GM21529 (cell line): ENCODE data around the gene PTMS.

ENCODE experiments used
- ATAC-seq: cut with Tn5 transposase; IDR thresholded peaks from one replicate; pipeline ENCODE4 v1.9.1; 2021; ENCODE audit not compliant: unreplicated experiment

Gene PTMS

DNA sequence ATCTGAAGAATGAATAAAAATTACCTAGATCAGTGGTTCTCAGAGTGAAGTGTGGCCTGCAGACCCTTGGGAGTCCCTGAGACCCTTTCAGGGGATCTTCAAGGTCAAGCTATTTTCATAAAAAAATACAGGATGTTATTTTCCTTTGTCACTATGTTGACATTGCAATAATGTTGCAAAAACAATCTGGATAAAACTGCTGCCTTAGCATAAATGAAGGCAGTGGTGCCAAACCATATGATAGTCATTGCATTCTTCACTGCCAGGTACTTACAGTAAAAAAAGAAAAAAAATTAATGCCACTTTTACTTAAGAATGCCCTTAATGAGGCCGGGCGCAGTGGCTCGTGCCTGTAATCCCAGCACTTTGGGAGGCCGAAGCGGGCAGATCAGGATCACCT, 21.1 kb downstream of the PTMS start:
- no peak for ATAC-seq

DNA sequence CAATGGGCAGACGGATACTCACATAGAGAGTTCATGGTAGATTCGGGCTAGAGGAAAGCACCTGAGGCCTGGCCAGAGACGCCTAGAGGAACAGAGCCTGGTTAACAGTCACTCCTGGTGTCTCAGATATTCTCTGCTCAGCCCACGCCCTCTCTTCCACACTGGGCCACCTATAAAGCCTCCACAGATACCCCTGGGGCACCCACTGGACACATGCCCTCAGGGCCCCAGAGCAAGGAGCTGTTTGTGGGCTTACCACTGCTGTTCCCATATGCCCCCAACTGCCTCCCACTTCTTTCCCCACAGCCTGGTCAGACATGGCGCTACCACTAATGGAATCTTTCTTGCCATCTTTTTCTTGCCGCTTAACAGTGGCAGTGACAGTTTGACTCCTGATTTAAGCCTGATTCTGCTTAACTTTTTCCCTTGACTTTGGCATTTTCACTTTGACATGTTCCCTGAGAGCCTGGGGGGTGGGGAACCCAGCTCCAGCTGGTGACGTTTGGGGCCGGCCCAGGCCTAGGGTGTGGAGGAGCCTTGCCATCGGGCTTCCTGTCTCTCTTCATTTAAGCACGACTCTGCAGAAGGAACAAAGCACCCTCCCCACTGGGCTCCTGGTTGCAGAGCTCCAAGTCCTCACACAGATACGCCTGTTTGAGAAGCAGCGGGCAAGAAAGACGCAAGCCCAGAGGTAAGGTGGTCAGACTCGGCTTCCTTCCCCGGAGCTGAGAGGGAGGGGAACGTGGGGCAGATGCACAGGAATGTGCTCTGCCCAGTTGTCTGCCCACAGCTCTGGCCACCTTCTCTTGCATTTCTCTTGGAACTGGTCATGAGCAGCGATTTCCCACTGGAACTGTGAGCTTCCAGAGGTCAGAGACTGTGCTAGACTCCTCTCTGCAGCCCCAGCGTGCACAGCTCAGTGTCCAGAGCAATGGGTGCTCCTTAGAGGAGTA, 23.1 kb downstream of the PTMS start, which contains the start of gene CD4:
Gene CD4 (plus strand): TSS at position 557 of the 953 bp plus-strand sequence. CDS start 10,611 bp downstream, outside the sequence.
- no peak for ATAC-seq

DNA sequence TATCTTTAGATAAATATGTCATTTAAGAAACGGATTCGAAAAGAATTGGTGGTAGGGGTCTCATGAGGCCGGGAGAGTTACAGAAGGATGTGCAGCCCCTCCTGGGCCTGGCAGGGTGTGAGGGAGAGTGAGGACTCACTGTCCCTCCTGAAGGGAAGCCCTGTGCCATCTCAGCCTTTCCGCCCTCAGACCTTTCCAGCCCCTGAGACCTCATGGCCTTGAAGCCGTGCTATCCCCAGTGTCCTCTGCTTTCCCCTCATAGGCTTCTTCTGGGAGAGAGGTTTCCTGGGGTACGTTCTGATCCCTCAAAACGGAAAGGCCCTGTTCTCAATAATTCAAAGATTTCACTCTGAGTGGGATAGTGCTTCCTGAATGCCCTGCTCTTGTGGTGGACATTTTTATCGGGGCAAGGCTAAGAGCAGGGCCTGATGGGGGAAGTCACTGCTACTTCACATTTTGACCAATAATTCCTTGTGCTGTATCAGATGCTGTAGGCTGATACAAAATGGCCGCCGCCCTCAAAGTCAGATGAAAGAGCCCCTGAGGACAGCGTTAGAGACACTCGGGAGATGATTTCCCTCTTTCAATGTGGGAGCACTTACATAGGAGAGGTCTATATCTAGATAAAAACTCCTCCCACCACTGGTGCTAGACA, 24.5 kb downstream of the PTMS start:
- no peak for ATAC-seq

DNA sequence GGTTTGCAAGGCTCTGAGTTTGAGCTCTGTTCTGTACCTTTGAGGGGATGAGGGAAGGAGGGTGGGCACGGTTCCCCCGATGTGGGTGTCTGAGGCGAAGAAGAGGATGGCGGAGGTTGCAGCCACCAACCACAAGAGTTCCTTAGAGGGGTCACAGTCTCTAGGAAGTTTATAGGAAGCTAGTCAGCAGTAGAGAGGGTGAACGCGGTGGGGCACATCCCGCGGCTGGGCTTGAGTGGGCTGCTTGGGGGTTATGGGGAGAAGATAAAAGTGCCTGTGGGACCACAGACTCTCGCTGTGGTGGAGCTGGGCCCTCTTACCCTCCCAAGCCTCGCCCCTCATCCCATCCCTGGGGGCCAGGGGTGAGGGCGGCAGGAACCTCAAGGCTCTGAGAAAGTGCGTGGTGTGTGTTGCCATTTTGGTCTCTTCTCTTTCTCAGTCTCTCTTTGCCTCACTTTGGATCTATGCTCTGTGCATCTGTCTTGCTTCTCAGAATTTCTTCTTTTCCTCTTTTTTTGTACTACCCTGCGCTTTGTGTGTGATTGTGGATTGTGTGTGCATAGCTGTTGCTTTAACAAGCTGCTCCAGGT, 25.9 kb downstream of the PTMS start:
- ATAC-seq = no peak

DNA sequence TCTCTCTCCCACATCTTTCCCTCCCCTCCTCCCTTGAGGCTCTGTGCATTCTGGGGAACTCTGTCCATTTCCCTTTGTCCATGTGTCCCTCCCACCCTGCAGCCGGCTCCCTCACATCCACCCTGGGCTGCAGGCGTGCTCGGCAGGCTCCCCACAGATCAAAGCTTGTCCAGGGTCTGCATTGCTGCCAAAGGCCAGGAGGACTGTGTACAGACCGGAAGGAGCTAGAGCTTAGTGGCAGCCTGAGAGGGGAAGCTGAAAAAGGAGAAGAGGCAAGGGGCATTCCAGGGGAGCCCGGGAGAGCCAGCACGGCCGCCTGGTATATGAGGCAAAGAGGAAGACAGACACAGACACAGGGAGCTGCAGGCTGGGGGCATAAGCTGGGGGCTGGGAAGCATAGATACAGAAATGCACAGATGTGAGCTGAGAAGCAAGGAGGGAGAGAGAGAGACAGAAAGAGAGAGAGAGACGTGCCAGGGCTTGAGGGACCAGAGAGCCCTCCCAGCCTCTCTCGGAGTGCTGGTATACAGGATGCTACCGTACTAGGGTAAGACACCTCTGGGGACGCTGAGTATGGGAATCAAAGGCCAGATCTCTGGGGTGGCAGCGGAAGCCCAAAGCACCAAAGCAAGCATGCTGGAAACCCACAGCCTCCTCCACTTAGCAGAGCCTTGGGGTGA, 26.5 kb downstream of the PTMS start:
- no peak for ATAC-seq

DNA sequence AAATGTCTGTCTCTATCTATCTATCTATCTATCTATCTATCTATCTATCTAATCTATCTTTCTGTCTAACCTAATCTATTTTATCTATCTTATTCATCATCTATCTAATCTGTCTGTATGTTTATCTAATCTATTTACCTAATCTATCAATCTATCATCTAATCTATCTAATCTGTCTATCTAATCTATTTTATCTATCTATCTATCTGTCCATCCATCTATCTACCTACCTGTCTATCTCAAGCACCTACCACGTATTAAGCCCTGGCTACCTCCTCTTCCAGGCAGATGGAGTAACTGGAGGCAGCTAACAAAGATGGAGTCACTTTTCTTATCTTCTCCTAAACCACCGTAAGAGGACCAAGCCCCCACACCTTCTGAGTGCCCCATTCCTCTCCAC, 28.9 kb downstream of the PTMS start:
- ATAC-seq = no peak

DNA sequence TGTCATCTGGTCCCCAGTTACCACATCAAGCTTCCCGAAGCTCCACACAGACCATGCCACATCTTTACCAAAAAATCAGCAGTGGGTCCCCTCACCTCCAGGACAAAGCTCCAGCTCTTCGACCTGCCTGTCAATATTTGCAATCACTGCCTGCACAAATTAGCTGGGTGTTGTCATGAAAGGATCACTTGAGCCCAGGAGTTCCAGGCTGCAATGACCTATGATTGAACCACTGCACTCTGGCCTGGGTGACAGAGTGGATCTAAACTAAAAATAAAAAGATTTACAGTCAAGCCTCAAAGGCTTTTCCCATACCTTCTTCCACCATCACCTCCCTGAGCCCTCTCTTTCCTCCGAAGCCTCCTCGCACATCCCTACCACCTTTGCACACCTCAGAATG, 30.4 kb downstream of the PTMS start:
- no peak for ATAC-seq

DNA sequence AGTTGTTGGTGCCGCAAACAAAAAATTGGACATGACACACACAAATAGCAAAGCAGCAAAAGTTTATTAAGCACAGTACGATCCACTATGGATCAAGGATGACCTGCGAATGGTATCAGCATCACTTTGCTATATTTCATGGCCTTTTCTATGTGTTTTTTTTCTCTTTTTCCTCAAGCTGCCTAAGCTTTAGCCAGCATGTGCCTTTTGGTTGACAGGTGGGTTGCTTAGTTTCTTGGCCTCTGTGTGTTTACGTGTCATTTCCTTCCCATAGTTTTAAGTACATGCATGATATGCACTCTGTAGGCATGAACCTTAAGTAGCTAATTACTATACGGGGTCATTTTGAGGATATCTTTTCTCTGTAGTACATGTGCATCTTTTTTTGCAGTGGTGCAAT, 33.0 kb downstream of the PTMS start:
- no peak for ATAC-seq

DNA sequence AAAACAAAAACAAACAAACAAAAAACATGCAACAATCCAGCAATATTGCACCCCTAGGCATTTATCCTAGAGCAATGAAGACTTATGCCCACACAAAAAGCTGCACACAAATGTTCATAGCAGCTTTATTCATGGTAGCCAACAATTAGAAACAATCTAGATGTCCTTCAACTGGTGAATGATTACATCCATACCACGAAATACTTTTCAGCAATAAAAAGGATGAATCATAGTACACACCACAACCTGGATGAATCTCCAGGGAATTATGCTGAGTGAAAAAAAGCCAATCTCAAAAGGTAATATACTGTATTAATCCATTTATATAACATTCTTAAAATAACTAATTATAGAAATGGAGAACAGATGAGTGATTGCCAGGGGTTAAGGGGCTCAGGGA, 41.0 kb downstream of the PTMS start:
- ATAC-seq = no peak

DNA sequence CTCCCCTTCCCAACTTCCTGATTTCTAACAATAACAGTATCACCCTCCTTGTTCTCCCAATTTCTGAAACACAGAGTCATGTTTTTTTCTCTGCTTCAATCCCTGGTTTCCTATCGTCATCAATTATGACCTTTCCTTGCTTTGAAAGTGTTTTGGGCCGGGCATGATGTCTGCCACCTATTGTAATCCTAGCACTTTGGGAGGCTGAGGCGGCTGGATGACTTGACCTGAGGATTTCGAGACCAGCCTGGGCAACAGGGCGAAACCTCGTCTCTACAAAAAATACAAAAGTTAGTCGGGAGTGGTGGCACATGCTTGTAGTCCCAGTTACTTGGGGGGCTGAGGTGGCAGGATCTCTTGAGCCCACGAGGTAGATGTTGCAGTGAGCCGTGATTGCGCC, 42.9 kb downstream of the PTMS start:
- ATAC-seq = no peak

DNA sequence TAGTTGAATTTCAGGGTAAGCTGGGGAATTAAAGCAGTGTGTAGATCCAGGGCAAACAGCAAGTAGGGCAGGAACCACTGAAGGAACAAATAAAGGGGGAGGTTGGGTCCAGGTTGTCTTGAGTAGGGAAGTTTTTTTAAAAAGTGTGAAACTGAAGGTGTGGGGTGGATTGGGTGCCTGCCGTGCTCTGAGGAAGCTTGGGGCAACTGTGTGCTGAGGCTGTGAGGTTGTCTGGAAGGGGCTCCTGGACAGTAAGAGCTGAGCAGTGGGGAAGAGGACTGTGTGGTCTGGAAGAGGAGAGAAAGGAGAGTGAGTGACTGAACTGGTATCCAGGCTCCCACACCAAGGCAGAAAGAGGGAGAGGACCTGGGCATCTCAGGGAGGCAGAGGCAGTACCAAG, 44.6 kb downstream of the PTMS start:
- no peak for ATAC-seq

DNA sequence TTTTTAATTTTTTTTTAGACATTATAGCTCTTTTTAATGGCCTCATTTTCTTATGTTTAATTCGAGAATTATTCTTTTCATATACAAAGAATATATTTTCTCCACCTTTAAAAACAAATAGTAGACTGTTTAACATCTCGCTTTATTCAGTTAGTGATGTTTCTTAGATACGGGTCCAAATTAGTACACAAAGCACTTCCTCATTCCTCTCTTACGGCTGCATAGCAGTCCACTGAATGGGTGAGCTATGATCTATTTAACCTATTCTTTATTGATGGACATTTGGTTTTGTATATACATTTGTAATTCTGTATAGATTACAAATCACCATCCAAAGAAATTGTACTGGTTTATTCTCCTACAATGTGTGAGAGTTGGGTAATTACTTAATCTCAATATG, 47.2 kb downstream of the PTMS start:
- no peak for ATAC-seq

DNA sequence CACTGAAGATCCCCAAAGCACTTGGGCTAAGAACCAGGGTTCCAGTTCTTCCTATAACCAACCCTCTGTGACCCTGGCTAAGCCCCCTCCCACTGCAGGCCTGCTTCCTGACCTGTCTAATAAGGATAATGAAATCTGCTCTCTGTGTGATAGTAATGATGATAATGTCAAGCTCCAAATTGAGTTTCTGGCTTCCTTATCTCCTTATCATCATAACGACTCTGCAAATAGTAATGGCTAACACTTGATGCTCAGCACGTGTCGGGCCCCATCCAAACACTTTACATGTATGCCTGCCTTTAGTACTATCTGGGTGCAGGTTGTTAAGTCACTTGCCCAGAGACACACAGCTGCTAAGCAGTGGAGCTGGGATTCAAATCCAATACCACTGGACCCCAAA, 50.4 kb downstream of the PTMS start:
- ATAC-seq = no peak

DNA sequence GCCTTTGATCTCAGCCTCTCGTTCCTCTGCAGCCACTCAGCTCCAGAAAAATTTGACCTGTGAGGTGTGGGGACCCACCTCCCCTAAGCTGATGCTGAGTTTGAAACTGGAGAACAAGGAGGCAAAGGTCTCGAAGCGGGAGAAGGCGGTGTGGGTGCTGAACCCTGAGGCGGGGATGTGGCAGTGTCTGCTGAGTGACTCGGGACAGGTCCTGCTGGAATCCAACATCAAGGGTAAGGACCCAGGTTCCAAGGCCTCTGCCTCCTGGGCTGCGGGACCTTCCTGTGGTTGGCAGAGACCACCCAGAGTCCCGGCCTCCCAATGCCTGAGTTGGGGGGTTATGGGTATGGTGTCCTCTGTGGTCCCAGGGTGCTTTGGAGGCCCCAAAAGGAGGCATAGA, 50.9 kb downstream of the PTMS start:
- ATAC-seq = no peak

DNA sequence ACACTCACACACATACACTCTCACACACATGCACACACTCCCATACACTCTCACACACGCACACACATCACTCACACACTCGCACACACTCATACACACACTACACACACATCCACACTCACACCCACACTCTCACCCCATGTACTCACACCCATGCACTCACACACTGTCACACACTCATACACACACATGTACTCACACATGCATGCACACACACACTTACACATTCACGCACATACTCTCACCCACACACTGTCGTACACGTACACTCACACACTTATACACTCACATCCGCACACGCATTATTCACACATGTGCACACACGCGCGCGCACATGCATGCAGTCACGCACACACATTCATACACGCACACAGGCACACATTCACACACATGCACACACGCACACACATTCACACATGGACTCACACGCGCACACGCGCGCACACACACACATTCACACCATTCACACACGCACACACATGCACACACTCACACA, 51.5 kb downstream of the PTMS start:
- no peak for ATAC-seq

DNA sequence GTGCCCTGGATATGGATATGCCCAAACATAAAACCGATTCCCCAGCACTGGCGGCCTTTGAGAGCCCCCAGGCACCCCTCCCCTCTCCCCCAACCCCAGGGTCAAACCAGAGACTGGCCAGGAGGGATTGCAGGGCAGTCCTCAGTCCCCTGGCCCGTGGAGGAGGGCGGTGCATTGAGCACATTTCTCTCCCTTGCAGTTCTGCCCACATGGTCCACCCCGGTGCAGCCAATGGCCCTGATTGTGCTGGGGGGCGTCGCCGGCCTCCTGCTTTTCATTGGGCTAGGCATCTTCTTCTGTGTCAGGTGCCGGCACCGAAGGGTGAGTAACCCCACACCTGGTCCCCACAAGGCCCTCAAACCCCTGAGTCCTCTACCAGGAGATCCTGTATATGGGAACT, 52.1 kb downstream of the PTMS start:
- no peak for ATAC-seq

DNA sequence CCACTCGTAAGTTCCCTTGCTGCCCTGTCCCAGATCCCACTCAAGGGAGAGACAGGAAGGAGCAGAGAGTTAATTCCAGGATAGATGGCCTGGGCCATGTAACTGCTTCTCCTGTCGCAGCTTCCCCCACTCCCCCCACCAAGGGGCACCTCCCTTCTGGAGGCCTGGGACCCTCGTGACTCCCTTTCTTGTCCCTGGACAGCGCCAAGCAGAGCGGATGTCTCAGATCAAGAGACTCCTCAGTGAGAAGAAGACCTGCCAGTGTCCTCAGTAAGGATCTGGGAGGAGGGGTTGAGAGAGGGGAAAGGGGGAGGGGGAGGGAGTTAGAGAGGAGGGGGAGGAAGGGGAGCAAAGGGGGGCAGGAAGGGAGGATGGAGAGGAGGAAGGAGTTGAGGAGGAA, 52.5 kb downstream of the PTMS start:
- ATAC-seq = no peak

DNA sequence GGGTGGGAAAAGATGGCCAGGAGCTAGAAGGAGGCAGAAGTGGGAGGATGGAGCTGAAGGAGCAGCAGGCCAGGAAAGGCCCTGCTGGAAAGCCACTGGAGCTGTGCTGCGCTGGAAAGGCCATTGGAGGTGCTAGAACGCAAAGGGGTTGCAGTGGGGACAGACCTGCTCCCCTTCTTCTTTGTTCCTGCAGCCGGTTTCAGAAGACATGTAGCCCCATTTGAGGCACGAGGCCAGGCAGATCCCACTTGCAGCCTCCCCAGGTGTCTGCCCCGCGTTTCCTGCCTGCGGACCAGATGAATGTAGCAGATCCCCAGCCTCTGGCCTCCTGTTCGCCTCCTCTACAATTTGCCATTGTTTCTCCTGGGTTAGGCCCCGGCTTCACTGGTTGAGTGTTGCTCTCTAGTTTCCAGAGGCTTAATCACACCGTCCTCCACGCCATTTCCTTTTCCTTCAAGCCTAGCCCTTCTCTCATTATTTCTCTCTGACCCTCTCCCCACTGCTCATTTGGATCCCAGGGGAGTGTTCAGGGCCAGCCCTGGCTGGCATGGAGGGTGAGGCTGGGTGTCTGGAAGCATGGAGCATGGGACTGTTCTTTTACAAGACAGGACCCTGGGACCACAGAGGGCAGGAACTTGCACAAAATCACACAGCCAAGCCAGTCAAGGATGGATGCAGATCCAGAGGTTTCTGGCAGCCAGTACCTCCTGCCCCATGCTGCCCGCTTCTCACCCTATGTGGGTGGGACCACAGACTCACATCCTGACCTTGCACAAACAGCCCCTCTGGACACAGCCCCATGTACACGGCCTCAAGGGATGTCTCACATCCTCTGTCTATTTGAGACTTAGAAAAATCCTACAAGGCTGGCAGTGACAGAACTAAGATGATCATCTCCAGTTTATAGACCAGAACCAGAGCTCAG, 53.2 kb downstream of the PTMS start:
- ATAC-seq = no peak

DNA sequence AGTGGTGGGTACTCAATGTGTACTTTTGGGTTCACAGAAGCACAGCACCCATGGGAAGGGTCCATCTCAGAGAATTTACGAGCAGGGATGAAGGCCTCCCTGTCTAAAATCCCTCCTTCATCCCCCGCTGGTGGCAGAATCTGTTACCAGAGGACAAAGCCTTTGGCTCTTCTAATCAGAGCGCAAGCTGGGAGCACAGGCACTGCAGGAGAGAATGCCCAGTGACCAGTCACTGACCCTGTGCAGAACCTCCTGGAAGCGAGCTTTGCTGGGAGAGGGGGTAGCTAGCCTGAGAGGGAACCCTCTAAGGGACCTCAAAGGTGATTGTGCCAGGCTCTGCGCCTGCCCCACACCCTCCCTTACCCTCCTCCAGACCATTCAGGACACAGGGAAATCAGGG, 54.0 kb downstream of the PTMS start:
- no peak for ATAC-seq
